AG20443 (cell line): ENCODE results near the gene CHST2.

Source experiments
- DNase-seq: peaks from one replicate; pipeline ENCODE4 v3.0.0; 2012; ENCODE audit warnings: low spot score, mixed read lengths

The CHST2 gene

GRCh38 chr3:143134471-143134870, 14.9 kb downstream of the CHST2 start:
- DNase-seq = no peak

- peak; percentile 95 for DNase-seq
These were observed 15.6 kb downstream of the CHST2 start for GRCh38 chr3:143135150-143135549.

- no peak for DNase-seq
These were observed 18.0 kb downstream of the CHST2 start for GRCh38 chr3:143137435-143138036.

- DNase-seq = no peak
These were observed 19.4 kb downstream of the CHST2 start for GRCh38 chr3:143138953-143139352.

GRCh38 chr3:143139762-143140161, 20.2 kb downstream of the CHST2 start:
- DNase-seq = peak; percentile 42

- no peak for DNase-seq
These were observed 21.0 kb downstream of the CHST2 start for GRCh38 chr3:143140550-143140949.

GRCh38 chr3:143142354-143142753, 22.8 kb downstream of the CHST2 start:
- DNase-seq = no peak

GRCh38 chr3:143145906-143146305, 26.3 kb downstream of the CHST2 start:
- no peak for DNase-seq

- no peak for DNase-seq
These were observed 27.1 kb downstream of the CHST2 start for GRCh38 chr3:143146486-143147274.

GRCh38 chr3:143147707-143148106, 28.1 kb downstream of the CHST2 start:
- no peak for DNase-seq

- DNase-seq = no peak
These were observed 30.5 kb downstream of the CHST2 start for GRCh38 chr3:143150071-143150470.

- DNase-seq = peak; percentile 57
These were observed 31.6 kb downstream of the CHST2 start for GRCh38 chr3:143151004-143151731.

- DNase-seq = no peak
These were observed 32.5 kb downstream of the CHST2 start for GRCh38 chr3:143152043-143152442.

- no peak for DNase-seq
These were observed 36.2 kb downstream of the CHST2 start for GRCh38 chr3:143155756-143156155.

GRCh38 chr3:143158014-143158988, 38.7 kb downstream of the CHST2 start:
- peak; percentile 43 for DNase-seq

GRCh38 chr3:143160437-143160836, 40.9 kb downstream of the CHST2 start:
- no peak for DNase-seq

GRCh38 chr3:143163562-143164100, 44.1 kb downstream of the CHST2 start:
- no peak for DNase-seq

- no peak for DNase-seq
These were observed 45.6 kb downstream of the CHST2 start for GRCh38 chr3:143165211-143165610.

GRCh38 chr3:143165612-143166285, 46.2 kb downstream of the CHST2 start:
- peak; percentile 44 for DNase-seq

GRCh38 chr3:143166376-143166775, 46.8 kb downstream of the CHST2 start:
- DNase-seq = no peak
